IPS-18a (cell line): Measurements from ENCODE around the gene ACOX1.

Source experiments
- H3K27ac ChIP-seq: one replicate; pipeline ENCODE4 v1.5.1; 2013; ENCODE audit warnings: low read length
- H3K27me3 ChIP-seq: one replicate; pipeline ENCODE4 v1.6.1; 2013; ENCODE audit warnings: mild to moderate bottlenecking, low read length; ENCODE audit not compliant: control insufficient read depth, insufficient read depth
- H3K36me3 ChIP-seq: one replicate; pipeline ENCODE4 v1.6.1; 2013; ENCODE audit warnings: low read depth, low read length; ENCODE audit not compliant: control insufficient read depth
- H3K4me1 ChIP-seq: one replicate; pipeline ENCODE4 v1.6.1; 2013; ENCODE audit warnings: low read depth, low read length; ENCODE audit not compliant: control insufficient read depth
- H3K4me3 ChIP-seq: one replicate; pipeline ENCODE4 v1.5.1; 2013; ENCODE audit warnings: low read length
- H3K9ac ChIP-seq: one replicate; pipeline ENCODE4 v1.6.1; 2013; ENCODE audit warnings: mild to moderate bottlenecking, low read length, moderate library complexity
- H3K9me3 ChIP-seq: one replicate; pipeline ENCODE4 v1.6.1; 2013; ENCODE audit warnings: low read depth, low read length; ENCODE audit not compliant: control insufficient read depth

The ACOX1 gene

GRCh38 chr17:76017481-76018339 lies 38.7 kb upstream of the ACOX1 start:
- no peak overlapping the region for H3K27ac ChIP-seq
- H3K27me3 ChIP-seq: no peaks in the 10 kb centered on the region
- H3K4me3 ChIP-seq: no peak overlapping the region
- no peak overlapping the region for H3K9ac ChIP-seq
- peaks cover 3% of the 10 kb centered on the region for H3K4me1 ChIP-seq
- no peaks in the 10 kb centered on the region for H3K36me3 ChIP-seq
- no peaks in the 10 kb centered on the region for H3K9me3 ChIP-seq

DNA sequence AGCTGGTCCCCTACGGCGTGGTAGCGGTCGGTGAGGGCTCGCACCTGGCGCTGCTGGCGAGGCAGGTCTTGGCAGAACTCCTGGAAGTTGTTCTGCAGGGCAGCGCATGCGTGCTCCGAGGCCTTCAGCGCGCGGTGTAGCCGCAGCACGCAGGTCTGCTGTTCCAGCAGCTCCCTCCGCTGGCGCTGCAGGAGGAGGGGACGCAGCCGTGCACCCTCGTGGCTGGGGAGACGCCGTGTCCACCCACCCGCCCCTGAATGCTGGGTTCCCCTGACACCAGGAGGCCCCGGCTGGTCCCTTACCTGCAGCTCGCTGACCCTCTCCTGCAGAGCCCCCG lies 35.9 kb upstream of the ACOX1 start:
- Histone ChIP-seq H3K4me3 (no peak overlapping the region), H3K9ac (no peak overlapping the region), H3K27me3 (no peaks in the 10 kb centered on the region), H3K4me1 (peaks cover 3% of the 10 kb centered on the region), H3K9me3 (no peaks in the 10 kb centered on the region), H3K27ac (no peak overlapping the region), H3K36me3 (no peaks in the 10 kb centered on the region)

GRCh38 chr17:76014100-76014924 lies 35.3 kb upstream of the ACOX1 start:
- Histone ChIP-seq H3K4me3 (no peak overlapping the region), H3K9ac (no peak overlapping the region), H3K27me3 (no peaks in the 10 kb centered on the region), H3K36me3 (no peaks in the 10 kb centered on the region), H3K4me1 (peaks cover 3% of the 10 kb centered on the region), H3K9me3 (no peaks in the 10 kb centered on the region), H3K27ac (no peak overlapping the region)

- Histone ChIP-seq H3K9ac (no peak overlapping the region), H3K9me3 (no peaks in the 10 kb centered on the region), H3K36me3 (no peaks in the 10 kb centered on the region), H3K4me1 (peaks cover 3% of the 10 kb centered on the region), H3K27ac (no peak overlapping the region), H3K4me3 (no peak overlapping the region), H3K27me3 (no peaks in the 10 kb centered on the region)
Measured at GRCh38 chr17:76013377-76013932, 34.5 kb upstream of the ACOX1 start.

DNA sequence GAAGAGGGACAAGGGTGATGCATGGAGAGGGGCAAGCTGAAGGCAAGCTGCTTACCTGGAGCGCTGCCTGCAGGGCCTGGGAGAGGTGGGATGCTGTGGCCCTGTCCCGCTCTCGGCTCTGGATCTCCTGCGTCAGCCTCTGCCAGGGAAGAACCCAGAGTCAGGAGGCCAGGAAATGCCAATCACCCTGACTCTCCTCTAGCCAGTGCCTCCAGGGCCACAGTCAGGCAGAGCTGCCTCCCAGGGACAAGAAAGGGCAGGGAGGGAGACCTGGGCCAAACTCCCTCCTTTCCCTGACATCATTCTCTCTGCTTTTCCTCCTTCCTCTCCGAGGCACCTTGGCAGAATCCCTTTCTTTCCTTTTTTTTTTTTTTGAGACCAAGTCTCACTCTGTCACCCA lies 33.0 kb upstream of the ACOX1 start:
- H3K4me3 ChIP-seq: no peak overlapping the region
- H3K27ac ChIP-seq: no peak overlapping the region
- H3K27me3 ChIP-seq: no peaks in the 10 kb centered on the region
- H3K9ac ChIP-seq: no peak overlapping the region
- no peaks in the 10 kb centered on the region for H3K9me3 ChIP-seq
- H3K4me1 ChIP-seq: peaks cover 3% of the 10 kb centered on the region
- no peaks in the 10 kb centered on the region for H3K36me3 ChIP-seq

GRCh38 chr17:76009969-76010661 lies 31.1 kb upstream of the ACOX1 start:
- peaks cover 3% of the 10 kb centered on the region for H3K4me1 ChIP-seq
- H3K36me3 ChIP-seq: no peaks in the 10 kb centered on the region
- no peak overlapping the region for H3K4me3 ChIP-seq
- no peak overlapping the region for H3K9ac ChIP-seq
- H3K9me3 ChIP-seq: no peaks in the 10 kb centered on the region
- H3K27me3 ChIP-seq: no peaks in the 10 kb centered on the region
- no peak overlapping the region for H3K27ac ChIP-seq

DNA sequence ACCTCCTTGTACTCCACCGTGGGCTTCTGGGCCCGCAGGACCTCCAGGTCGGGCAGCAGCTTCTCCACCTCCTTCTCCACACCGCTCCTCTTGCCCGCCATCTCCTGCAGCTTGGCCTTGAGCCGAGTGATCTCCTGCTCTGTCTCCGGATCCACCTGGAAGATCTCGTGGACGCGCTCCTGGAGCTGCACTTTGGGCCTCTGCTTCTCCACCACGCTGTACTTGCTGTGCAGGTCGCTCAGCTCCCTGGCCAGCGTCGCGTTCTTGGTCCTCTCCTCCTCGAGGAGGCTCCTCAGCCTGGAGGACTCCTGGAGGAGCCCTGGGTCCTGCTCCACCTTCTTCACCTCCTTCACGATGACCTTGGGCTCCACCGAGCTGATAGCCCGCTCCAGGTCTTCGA lies 30.5 kb upstream of the ACOX1 start:
- Histone ChIP-seq H3K9ac (no peak overlapping the region), H3K9me3 (no peaks in the 10 kb centered on the region)

GRCh38 chr17:76008630-76009425 lies 29.9 kb upstream of the ACOX1 start:
- H3K4me1 ChIP-seq: peaks cover under 1% of the 10 kb centered on the region

More for the DNA sequence above, 30.5 kb upstream of the ACOX1 start:
- Histone ChIP-seq H3K4me3 (no peak overlapping the region), H3K27me3 (no peaks in the 10 kb centered on the region), H3K36me3 (no peaks in the 10 kb centered on the region), H3K4me1 (peaks cover 3% of the 10 kb centered on the region), H3K27ac (no peak overlapping the region)

DNA sequence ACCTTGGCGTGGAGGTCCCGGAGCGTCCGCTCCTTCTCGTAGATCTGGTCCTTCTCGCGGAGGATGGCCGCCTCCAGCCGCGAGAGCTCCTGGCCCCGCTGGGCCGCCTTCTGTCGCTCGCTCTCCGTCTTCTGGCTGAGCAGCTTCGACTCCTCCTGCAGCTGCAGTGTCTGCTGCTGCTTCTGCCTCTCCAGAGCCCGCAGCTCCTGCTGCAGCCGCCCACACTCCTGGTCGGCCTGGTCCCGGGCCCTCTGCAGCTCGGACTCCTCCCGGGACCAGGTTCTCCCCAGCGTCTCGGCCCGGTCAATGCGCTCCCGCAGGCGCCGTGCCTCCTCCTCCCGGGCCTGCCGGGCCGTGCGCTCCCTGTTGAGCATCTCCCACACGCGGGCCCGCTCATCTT lies 29.2 kb upstream of the ACOX1 start:
- no peak overlapping the region for H3K4me3 ChIP-seq
- H3K4me1 ChIP-seq: no peaks in the 10 kb centered on the region
- no peaks in the 10 kb centered on the region for H3K27me3 ChIP-seq
- H3K36me3 ChIP-seq: no peaks in the 10 kb centered on the region
- H3K9ac ChIP-seq: no peak overlapping the region
- no peaks in the 10 kb centered on the region for H3K9me3 ChIP-seq
- no peak overlapping the region for H3K27ac ChIP-seq

More at GRCh38 chr17:76008630-76009425, 29.9 kb upstream of the ACOX1 start:
- no peak overlapping the region for H3K4me3 ChIP-seq
- H3K27me3 ChIP-seq: no peaks in the 10 kb centered on the region
- no peak overlapping the region for H3K9ac ChIP-seq
- H3K27ac ChIP-seq: no peak overlapping the region
- no peaks in the 10 kb centered on the region for H3K9me3 ChIP-seq
- no peaks in the 10 kb centered on the region for H3K36me3 ChIP-seq

GRCh38 chr17:76007850-76008165 lies 28.8 kb upstream of the ACOX1 start:
- Histone ChIP-seq H3K27me3 (no peaks in the 10 kb centered on the region), H3K4me3 (no peak overlapping the region), H3K9me3 (no peaks in the 10 kb centered on the region), H3K4me1 (no peaks in the 10 kb centered on the region), H3K36me3 (no peaks in the 10 kb centered on the region), H3K9ac (no peak overlapping the region), H3K27ac (no peak overlapping the region)
